ENCODE results near the gene TIGAR.

DNA sequence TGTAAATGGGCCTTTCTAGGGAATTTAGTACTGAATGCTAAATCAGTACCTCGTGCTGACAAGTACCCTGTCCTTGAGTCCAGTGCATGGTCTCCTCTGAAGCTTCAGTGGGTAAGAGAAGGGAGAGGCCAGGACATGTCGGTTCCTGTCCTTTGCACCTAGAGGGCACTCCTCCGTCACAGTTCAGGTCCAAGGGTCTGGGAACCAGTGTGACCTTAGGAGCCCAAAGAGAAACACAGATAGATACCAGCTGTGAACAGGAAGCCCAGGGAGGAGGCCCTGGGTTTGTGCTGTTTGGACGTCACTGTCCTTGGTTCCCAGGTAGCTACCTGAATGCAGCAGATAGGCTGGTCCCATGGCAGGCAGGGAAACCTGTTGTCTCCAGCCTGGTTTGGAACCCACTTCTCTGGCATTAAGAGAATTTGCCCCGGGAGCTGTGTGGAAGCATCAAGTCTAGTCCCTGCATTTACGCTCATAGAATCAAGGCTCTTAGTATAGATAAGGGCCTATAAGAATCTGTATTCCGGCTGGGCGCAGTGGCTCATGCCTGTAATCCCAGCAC lies 62.4 kb downstream of the TIGAR start:
- TF ChIP-seq GATA2 (IDR thresholded peaks at IDR 0.05; ENCODE audit: low read depth, low read length) (no peak), GATA3 (IDR thresholded peaks at IDR 0.05; ENCODE audit: low read depth, low read length) (no peak)

Measured in SH-SY5Y (cell line).